Nephron progenitor cell (in vitro differentiated cells): ENCODE measurements around the gene CREBL2.

Source experiments
- DNase-seq: peaks from one replicate; pipeline ENCODE4 v3.0.0; 2021
- H3K27ac Mint-ChIP-seq: 2 replicates; pipeline ENCODE4 v1.8.0; 2021; ENCODE audit warnings: mild to moderate bottlenecking, moderate library complexity, mixed read lengths
- H3K27me3 Mint-ChIP-seq: 2 replicates; pipeline ENCODE4 v1.8.0; 2021; ENCODE audit warnings: mild to moderate bottlenecking, low read depth, mixed read lengths; ENCODE audit not compliant: poor library complexity
- H3K36me3 Mint-ChIP-seq: 2 replicates; pipeline ENCODE4 v1.8.0; 2021; ENCODE audit warnings: low read depth, mixed read lengths
- H3K4me1 Mint-ChIP-seq: 2 replicates; pipeline ENCODE4 v1.8.0; 2021; ENCODE audit warnings: mixed read lengths
- H3K4me3 Mint-ChIP-seq: 2 replicates; pipeline ENCODE4 v1.8.0; 2021; ENCODE audit warnings: mild to moderate bottlenecking, moderate library complexity, mixed read lengths
- H3K9me3 Mint-ChIP-seq: 2 replicates; pipeline ENCODE4 v1.8.0; 2021; ENCODE audit warnings: mild to moderate bottlenecking, moderate library complexity, mixed read lengths
- TF ChIP-seq, protein P1 (sequence below): fragments of 200-600 bp; sonication (generic); IDR thresholded peaks from 2 replicates; pipeline ENCODE4 v1.5.0; 2021; ENCODE audit warnings: antibody characterized with exemption

The CREBL2 gene

GRCh38 chr12:12689647-12690300, 78.1 kb downstream of the CREBL2 start:
- H3K36me3 Mint-ChIP-seq = no peaks in the 10 kb centered on the region
- no peaks in the 10 kb centered on the region for H3K9me3 Mint-ChIP-seq
- H3K4me1 Mint-ChIP-seq = peaks cover 8% of the 10 kb centered on the region
- H3K27ac Mint-ChIP-seq = no peak overlapping the region
- TF ChIP-seq, protein P1, sequence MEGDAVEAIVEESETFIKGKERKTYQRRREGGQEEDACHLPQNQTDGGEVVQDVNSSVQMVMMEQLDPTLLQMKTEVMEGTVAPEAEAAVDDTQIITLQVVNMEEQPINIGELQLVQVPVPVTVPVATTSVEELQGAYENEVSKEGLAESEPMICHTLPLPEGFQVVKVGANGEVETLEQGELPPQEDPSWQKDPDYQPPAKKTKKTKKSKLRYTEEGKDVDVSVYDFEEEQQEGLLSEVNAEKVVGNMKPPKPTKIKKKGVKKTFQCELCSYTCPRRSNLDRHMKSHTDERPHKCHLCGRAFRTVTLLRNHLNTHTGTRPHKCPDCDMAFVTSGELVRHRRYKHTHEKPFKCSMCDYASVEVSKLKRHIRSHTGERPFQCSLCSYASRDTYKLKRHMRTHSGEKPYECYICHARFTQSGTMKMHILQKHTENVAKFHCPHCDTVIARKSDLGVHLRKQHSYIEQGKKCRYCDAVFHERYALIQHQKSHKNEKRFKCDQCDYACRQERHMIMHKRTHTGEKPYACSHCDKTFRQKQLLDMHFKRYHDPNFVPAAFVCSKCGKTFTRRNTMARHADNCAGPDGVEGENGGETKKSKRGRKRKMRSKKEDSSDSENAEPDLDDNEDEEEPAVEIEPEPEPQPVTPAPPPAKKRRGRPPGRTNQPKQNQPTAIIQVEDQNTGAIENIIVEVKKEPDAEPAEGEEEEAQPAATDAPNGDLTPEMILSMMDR = no peak
- DNase-seq = no peak
- no peak overlapping the region for H3K4me3 Mint-ChIP-seq
- peaks cover 4% of the 10 kb centered on the region for H3K27me3 Mint-ChIP-seq

- Mint-ChIP-seq H3K36me3 (no peaks in the 10 kb centered on the region), H3K27ac (no peak overlapping the region), H3K27me3 (peaks cover 8% of the 10 kb centered on the region), H3K4me1 (peaks cover 8% of the 10 kb centered on the region), H3K9me3 (no peaks in the 10 kb centered on the region), H3K4me3 (no peak overlapping the region)
- TF ChIP-seq, protein P1 = no peak
- DNase-seq = no peak
These were observed 79.9 kb downstream of the CREBL2 start for GRCh38 chr12:12691549-12691948.

DNA sequence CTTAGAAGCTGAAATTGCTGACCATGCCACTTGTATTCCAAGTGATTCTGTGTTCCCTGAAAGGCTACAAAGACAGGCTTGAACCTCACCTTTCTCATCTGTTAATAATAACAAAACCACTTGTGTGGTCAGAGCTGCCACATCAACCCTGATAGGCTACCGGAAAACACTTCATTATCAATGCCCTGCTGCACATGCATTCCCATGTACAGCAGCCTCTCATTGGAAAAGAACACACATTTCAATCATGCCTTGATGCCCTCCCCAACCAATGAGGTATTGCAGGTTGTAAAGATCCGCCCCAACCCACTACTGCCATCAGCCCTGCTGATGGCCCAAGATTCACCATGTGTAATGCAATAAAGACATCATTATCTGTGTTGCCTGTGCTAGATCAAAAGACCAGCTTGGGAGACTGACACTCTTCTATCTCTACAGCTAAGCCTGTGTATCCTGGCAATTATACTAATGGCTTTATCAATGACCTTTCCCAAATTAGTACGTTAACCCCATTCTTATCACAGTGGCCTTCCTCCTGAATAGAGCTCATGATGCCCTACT, 81.5 kb downstream of the CREBL2 start:
- no peak overlapping the region for H3K4me3 Mint-ChIP-seq
- no peaks in the 10 kb centered on the region for H3K9me3 Mint-ChIP-seq
- H3K36me3 Mint-ChIP-seq = no peaks in the 10 kb centered on the region
- peaks cover 17% of the 10 kb centered on the region for H3K4me1 Mint-ChIP-seq
- peaks cover 24% of the 10 kb centered on the region for H3K27me3 Mint-ChIP-seq
- H3K27ac Mint-ChIP-seq = no peak overlapping the region
- TF ChIP-seq, protein P1 = no peak
- DNase-seq = no peak
